Natural killer cell treated with Interleukin-12 subunit alpha and Interleukin-12 subunit beta and Interleukin-15 and Interleukin-18, amount 100 ng/mL, for 72 hours (primary cell): ENCODE data around the gene FAM83C. TPM values are rescaled to one million over a fixed set of nuclear protein-coding genes. Genes with fewer than 3 reads are reported as not detected.

Source experiments
- ATAC-seq, 2 donors: fragments of 150-1000 bp; cut with Tn5 transposase in 1 of 2; sonication (Bioruptor Pico), chemical (Tn5 transposase) in 1 of 2; 2 replicates each; pipeline ENCODE4 v1.10.0; 2021
- DNase-seq: peaks from one replicate; pipeline ENCODE4 v3.0.0; 2022; ENCODE audit warnings: low spot score
- H3K27ac Mint-ChIP-seq, 2 donors: 1 replicate in 1 of 2; 2 replicates in 1 of 2; pipeline ENCODE4 v1.8.0; 2022; ENCODE audit warnings: mixed read lengths in 2 of 2, mild to moderate bottlenecking in 1 of 2, moderate library complexity in 1 of 2
- H3K27me3 Mint-ChIP-seq, 2 donors: 1 replicate in 1 of 2; 2 replicates in 1 of 2; pipeline ENCODE4 v1.8.0; 2022; ENCODE audit warnings: mixed read lengths in 2 of 2
- H3K36me3 Mint-ChIP-seq: one replicate; pipeline ENCODE4 v1.8.0; 2022; ENCODE audit warnings: mixed read lengths
- H3K4me1 Mint-ChIP-seq, 2 donors: 1 replicate in 1 of 2; 2 replicates in 1 of 2; pipeline ENCODE4 v1.8.0; 2022; ENCODE audit warnings: low read depth in 2 of 2, mixed read lengths in 2 of 2, mild to moderate bottlenecking in 1 of 2
- H3K4me3 Mint-ChIP-seq: one replicate; pipeline ENCODE4 v1.8.0; 2022; ENCODE audit warnings: mixed read lengths
- H3K9me3 Mint-ChIP-seq: 2 replicates; pipeline ENCODE4 v1.8.0; 2022; ENCODE audit warnings: mixed read lengths
- total RNA-seq, 2 donors: library from RNA; stranded (reverse); gene quantifications; one replicate each; pipeline ENCODE4 v1.2.3, GENCODE V29; 2022

Gene FAM83C
- total RNA-seq, 2 donors from 2014 or later = 0.10 TPM; not detected in 1

DNA sequence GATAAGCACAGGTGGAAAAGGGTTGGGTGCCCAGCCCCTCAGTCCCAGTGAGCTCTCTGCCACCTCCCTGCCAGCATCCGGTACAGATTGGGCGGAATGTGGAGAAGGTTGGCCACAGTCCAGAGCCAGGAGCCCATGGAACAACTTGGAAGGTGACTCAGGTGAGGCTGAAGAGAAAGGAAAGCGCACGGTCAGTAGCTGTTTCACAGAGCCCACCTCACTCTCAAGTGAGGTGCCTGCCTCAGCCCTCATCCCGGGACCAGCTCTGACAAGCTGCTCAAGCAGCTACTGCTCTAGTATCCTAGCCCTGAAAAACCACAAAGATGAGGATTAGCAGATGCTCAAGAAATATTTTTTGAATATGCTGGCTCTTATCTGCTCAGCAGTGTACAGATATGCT lies 13.2 kb downstream of the FAM83C start:
- peaks cover 16 to 25% of the 10 kb centered on the region in 2 donors for H3K4me1 Mint-ChIP-seq
- H3K27ac Mint-ChIP-seq = peak overlapping the region; percentile 98 to 99
- ATAC-seq (no peak), DNase-seq (no peak)
- peaks cover 16% of the 10 kb centered on the region for H3K36me3 Mint-ChIP-seq
- no peaks in the 10 kb centered on the region for H3K27me3 Mint-ChIP-seq
- H3K4me3 Mint-ChIP-seq = no peak overlapping the region
- no peaks in the 10 kb centered on the region for H3K9me3 Mint-ChIP-seq

DNA sequence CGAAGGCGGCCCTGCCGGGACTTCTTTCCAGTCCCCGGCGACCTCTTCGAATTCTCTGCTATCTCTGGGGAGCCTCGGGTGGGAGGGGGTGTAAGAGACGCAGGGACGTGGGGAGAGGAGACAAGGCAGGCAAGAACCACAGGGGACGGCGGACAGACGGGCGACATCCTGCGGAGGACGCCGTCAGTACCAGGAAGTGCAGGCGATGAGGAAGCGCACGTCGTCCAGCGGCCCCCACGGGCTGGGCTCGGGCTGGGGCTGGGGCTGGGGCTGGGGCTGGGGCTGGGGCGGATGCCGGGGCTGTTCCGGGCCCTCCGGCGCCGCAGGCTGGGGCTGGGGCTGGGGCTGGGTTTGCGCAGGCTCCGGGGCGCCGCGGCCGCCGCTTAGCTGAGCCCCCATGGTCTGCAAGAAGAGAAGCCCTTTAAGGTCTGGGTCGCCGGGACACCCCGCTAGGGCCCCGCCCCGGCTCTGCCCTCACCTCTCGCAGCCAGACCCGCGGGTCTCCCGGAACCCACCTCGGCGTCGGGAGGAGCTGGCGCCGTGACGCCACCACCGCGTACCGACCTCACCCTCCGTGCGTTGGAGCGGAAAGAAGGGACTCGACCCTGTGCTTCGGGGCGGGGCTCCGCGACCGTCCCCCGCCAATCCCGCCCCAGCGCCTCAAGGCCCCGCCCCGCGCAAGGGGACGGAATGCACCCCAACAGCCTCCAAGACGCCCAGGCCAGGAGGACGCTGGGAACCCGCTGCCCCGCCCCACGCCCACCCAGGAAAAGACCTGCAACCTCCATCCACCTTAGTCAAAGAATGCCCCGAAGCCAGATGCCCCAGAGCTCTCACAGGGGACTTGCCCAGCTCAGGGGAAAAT lies 14.5 kb downstream of the FAM83C start, which contains the start of gene MMP24OS:
Gene MMP24OS, minus strand, starts transcription at position 592 of the 865 bp plus-strand sequence. Its CDS starts 193 bp downstream, at position 399.
- no peaks in the 10 kb centered on the region for H3K27me3 Mint-ChIP-seq
- H3K4me3 Mint-ChIP-seq = peak within 1 kb of the TSS; percentile 96
- DNase-seq (peak; percentile 94), ATAC-seq (peak; percentile 95 to 96)
- peaks cover 6 to 21% of the 10 kb centered on the region in 2 donors for H3K4me1 Mint-ChIP-seq
- H3K36me3 Mint-ChIP-seq = peaks cover 16% of the 10 kb centered on the region
- H3K9me3 Mint-ChIP-seq = no peaks in the 10 kb centered on the region
- peak within 1 kb of the TSS; percentile 98 to 99 for H3K27ac Mint-ChIP-seq

DNA sequence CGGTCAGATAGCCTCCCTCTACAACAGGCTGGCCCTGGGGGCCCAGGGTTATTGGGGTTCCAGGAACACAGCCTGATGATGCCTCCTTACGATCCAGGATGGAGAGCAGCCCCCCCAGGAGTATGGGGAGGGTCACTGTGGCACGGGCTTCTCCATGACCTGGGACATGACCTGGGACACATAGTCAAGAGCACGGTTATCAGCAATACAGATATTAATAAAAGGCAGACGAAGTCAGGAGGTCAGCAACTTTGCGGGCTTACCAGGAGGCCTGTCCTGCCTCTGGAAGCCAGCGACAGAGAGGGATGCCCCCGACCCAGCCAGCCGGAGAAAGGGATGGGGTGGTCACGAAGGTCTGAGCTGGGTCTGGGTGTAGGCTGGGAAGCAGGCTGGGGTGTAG lies 15.1 kb downstream of the FAM83C start:
- Mint-ChIP-seq H3K27ac (peak overlapping the region; percentile 98 to 99), H3K4me1 (peaks cover 6 to 21% of the 10 kb centered on the region in 2 donors), H3K36me3 (peaks cover 16% of the 10 kb centered on the region), H3K27me3 (no peaks in the 10 kb centered on the region), H3K4me3 (peak overlapping the region; percentile 96), H3K9me3 (no peaks in the 10 kb centered on the region)
- DNase-seq = no peak
- no peak for ATAC-seq

- ATAC-seq = no peak
- Mint-ChIP-seq H3K27ac (peak overlapping the region; percentile 98 to 99), H3K36me3 (peaks cover 16% of the 10 kb centered on the region)
These were observed 15.8 kb downstream of the FAM83C start for GRCh38 chr20:35276408-35276807.

DNA sequence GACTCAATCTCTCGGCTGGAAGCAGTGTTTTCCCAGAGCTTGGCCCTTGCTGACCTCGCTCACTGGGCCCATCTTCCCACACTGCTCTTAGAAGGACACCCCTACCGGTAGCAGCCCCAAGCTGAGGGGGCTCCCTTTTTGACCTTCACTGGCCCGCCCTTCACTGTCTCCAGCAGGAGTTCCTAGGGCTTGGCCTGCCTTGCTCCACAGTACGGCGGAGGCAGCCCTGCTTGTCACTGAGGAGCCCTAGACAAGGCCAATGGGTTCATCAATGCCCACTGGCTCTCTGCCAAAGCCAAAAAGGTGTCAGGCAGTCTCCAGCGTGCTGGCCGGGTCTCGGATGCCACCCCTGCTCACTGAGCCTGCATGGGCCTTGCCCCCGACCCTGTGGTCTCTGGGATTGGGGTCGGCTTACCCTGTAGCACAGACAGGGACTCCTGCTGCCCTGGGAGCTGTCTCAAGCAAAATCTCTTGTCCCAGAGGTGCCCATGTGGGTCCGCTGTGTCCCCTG lies 16.4 kb downstream of the FAM83C start:
- DNase-seq = no peak
- Mint-ChIP-seq H3K36me3 (peaks cover 16% of the 10 kb centered on the region), H3K27me3 (no peaks in the 10 kb centered on the region), H3K4me3 (peak overlapping the region; percentile 96), H3K4me1 (peaks cover 6 to 26% of the 10 kb centered on the region in 2 donors), H3K9me3 (no peaks in the 10 kb centered on the region), H3K27ac (peak overlapping the region; percentile 98 to 99)
- no peak for ATAC-seq

More at GRCh38 chr20:35276408-35276807, 15.8 kb downstream of the FAM83C start:
- Mint-ChIP-seq H3K9me3 (no peaks in the 10 kb centered on the region), H3K4me1 (peaks cover 6 to 21% of the 10 kb centered on the region in 2 donors), H3K27me3 (no peaks in the 10 kb centered on the region), H3K4me3 (peak overlapping the region; percentile 96)
- no peak for DNase-seq

DNA sequence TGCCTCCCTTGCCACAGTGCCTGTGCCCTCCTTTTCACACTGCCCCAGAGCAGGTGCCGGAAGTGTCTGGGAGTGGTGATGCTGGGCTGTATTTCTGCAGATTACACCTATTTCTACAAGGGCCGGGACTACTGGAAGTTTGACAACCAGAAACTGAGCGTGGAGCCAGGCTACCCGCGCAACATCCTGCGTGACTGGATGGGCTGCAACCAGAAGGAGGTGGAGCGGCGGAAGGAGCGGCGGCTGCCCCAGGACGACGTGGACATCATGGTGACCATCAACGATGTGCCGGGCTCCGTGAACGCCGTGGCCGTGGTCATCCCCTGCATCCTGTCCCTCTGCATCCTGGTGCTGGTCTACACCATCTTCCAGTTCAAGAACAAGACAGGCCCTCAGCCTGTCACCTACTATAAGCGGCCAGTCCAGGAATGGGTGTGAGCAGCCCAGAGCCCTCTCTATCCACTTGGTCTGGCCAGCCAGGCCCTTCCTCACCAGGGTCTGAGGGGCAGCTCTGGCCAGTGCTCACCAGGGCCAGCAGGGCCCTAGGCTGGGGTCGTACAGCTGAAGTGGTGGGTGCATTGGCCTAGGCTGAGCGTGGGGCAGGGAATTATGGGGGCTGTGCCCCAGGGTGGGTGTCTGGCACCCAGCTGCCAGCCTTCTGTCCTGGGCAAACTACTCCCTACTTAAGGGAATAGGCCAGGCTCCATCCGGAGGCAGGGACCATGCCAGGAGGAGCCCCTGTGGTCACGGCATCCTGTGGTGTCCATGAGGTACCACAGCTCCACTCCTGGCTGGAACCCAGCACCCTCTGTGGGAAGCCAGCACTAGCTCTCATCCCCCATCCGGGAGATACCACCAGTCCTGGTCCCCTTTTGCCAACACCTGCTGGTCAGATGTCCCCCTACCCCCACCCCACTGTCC lies 17.8 kb downstream of the FAM83C start:
- ATAC-seq = no peak

DNA sequence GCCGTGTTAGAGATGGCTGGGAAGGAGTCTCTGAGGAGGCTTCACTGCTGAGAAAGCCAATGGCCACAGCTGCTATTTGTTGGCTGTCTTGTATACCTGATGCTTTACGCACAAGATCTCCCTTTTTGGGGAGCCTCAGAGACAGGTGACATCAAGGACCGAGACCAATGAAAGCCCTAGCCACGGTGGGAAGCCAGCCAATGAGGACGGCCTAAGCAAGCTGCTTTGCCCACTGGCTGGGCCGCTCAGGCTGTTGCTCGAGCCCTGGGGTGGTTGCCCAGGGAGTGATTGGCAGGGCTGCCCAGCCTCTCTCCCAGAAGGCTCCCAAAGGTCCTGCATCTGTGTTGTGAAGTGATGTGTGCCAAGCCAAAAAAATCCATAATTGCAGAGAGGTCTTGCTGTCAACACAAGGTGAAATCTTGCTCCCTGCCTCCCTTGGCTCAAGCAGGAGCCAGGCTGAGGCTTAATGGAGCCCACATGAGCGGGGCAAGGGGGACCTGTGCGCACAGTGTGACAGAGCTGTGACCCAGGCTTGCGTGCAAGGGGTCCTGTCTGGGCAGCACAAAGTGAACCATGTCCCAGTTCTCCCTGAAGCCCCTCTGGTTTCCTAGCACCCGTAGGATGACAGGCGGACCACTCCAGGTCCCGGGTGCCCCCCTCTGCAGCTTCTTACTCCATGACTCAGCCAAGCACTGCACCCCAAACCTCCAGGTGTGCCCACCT lies 18.6 kb downstream of the FAM83C start:
- peaks cover 4% of the 10 kb centered on the region for H3K36me3 Mint-ChIP-seq
- H3K27ac Mint-ChIP-seq = peak overlapping the region in 1 of 2 donors; percentile 62
- H3K27me3 Mint-ChIP-seq = no peaks in the 10 kb centered on the region
- H3K4me3 Mint-ChIP-seq = no peak overlapping the region
- no peak for DNase-seq
- no peak for ATAC-seq
- peaks cover 4 to 25% of the 10 kb centered on the region in 2 donors for H3K4me1 Mint-ChIP-seq
- no peaks in the 10 kb centered on the region for H3K9me3 Mint-ChIP-seq

More for the DNA sequence above, 17.8 kb downstream of the FAM83C start:
- Mint-ChIP-seq H3K4me1 (peaks cover 6 to 27% of the 10 kb centered on the region in 2 donors), H3K36me3 (peaks cover 8% of the 10 kb centered on the region), H3K27ac (no peak overlapping the region), H3K9me3 (no peaks in the 10 kb centered on the region), H3K4me3 (no peak overlapping the region), H3K27me3 (no peaks in the 10 kb centered on the region)
- no peak for DNase-seq

DNA sequence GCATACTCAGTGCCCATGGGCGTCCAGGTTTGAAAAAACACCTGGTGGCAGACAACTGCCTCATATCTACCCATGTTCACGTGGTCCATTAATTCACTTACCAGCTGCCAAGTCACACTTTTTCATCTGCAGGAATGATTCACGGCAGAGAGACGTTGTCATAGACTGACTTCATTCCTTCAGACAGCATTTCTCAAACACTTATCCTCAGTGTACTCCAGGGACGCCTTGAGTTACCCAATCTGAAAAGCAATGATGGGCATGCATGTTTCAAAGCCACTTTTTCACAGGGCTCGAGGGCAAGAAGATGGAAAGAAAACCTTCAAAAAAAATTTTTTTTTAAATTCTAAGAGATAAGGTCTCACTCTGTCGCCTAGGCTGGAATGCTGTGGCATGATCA lies 20.3 kb downstream of the FAM83C start:
- Mint-ChIP-seq H3K4me1 (peaks cover 0 to 27% of the 10 kb centered on the region in 2 donors), H3K9me3 (no peaks in the 10 kb centered on the region), H3K27me3 (no peaks in the 10 kb centered on the region), H3K4me3 (no peak overlapping the region), H3K36me3 (no peaks in the 10 kb centered on the region), H3K27ac (no peak overlapping the region)
- DNase-seq = no peak
- no peak for ATAC-seq

GRCh38 chr20:35271073-35271882 lies 20.9 kb downstream of the FAM83C start:
- H3K4me3 Mint-ChIP-seq = no peak overlapping the region
- DNase-seq = no peak
- no peak for ATAC-seq
- H3K4me1 Mint-ChIP-seq = peaks cover 0 to 28% of the 10 kb centered on the region in 2 donors
- H3K36me3 Mint-ChIP-seq = no peaks in the 10 kb centered on the region
- H3K27me3 Mint-ChIP-seq = no peaks in the 10 kb centered on the region
- H3K9me3 Mint-ChIP-seq = no peaks in the 10 kb centered on the region
- no peak overlapping the region for H3K27ac Mint-ChIP-seq

DNA sequence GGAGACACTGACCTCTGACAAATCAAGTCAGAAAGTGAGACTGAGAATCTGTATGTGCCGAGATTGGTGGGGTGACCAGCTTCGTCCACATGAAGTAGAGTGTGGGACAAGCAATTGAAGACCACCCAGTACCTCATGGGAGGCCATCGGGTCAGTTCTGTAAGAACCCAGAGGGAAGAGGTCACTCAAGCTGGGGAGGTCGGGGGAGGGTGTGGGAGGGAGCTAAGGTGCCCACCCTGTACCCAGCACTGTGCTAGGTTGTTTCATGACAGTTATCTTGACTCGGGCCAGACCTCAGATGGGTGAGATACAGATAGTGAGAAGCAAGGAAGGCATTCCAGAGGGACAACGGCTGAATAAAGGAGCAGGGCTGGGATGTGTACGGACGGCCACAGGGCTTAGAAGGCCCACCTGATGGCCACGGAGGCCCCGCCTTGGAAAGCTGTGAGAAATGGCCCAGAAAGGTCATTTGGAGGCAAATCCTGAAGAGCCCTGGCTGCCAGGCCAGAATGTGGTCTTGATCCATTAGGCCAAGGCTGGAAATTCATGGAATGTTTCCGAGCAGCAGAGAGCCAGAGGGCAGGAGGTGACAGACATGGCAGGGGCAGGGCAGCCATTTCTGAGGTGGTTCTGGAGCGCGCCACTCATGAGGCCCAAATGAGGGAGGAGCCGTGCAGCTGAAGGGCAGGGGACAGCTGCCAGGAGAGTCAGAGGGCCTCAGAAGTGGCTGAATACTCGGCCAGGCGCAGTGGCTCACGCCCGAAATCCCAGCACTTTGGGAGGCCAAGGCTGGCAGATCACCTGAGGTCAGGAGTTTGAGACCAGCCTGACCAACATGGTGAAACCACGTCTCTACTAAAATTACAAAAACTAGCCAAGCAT lies 22.0 kb downstream of the FAM83C start:
- H3K4me1 Mint-ChIP-seq = peaks cover 0 to 27% of the 10 kb centered on the region in 2 donors
- no peaks in the 10 kb centered on the region for H3K27me3 Mint-ChIP-seq
- no peaks in the 10 kb centered on the region for H3K36me3 Mint-ChIP-seq
- DNase-seq (no peak), ATAC-seq (no peak)
- no peak overlapping the region for H3K4me3 Mint-ChIP-seq
- H3K27ac Mint-ChIP-seq = no peak overlapping the region
- H3K9me3 Mint-ChIP-seq = no peaks in the 10 kb centered on the region

DNA sequence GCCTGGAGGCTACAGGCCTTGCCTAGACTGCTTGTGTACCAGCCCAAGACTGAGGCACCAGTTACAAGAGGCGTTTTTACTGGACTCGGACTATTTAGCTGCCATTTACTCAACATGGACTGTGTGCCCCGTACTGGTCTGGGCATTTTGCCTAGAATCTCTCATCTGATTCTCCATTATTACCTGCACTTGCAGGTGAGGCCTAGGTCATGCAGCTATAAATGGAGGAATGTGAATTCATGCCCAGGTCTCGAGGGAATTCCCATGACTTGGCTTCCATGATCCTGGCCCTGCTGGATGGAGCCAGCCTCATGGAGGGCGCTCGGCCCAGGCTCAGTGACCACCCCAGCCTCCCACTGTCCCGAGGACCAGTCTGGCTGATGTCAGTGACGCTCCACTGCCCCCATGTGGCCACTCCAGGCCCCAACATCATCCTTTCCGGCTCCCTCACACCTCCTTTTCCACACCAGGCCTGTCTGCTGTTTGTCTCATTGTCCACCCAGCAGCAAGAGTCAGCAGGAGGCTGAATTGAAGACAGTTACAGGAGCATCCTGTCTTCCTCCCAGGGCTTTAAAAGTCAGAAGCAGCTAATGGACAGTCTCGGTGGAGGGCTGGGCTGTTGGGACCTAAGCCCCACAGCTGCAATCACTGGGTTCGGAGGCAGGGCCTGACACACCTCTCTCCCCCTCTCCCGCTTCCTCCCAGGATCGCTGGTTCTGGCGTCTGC lies 23.0 kb downstream of the FAM83C start:
- Mint-ChIP-seq H3K27me3 (no peaks in the 10 kb centered on the region), H3K9me3 (no peaks in the 10 kb centered on the region), H3K27ac (no peak overlapping the region), H3K4me3 (no peak overlapping the region), H3K4me1 (peaks cover 0 to 27% of the 10 kb centered on the region in 2 donors), H3K36me3 (no peaks in the 10 kb centered on the region)
- ATAC-seq (peak; percentile 74 to 76), DNase-seq (no peak)
